Vagina (tissue), 2 donors: ENCODE measurements around the gene PARN.
A peak's percentile ranks its signal among the peaks of the same experiment; 100 is the strongest.

Experiments
- CTCF ChIP-seq, 3 experiments: fragments of 450-650 bp in 2 of 3; fragments of 200-600 bp in 1 of 3; sonication (generic) in 1 of 3; IDR thresholded peaks; one replicate each; pipeline ENCODE4 v1.5.1; 2017 to 2019; ENCODE audit warnings: antibody characterized with exemption in 3 of 3, mild to moderate bottlenecking in 2 of 3, moderate library complexity in 2 of 3
- POLR2A ChIP-seq, 2 donors: fragments of 450-650 bp; IDR thresholded peaks; one replicate each; pipeline ENCODE4 v1.6.1; 2017; ENCODE audit warnings: antibody characterized with exemption in 2 of 2, mild to moderate bottlenecking in 2 of 2, moderate library complexity in 2 of 2
- POLR2AphosphoS5 ChIP-seq, 2 donors: sonication (generic); formaldehyde crosslinking; IDR thresholded peaks; one replicate each; pipeline ENCODE4 v1.9.0; 2017; ENCODE audit warnings: antibody characterized with exemption in 2 of 2, mild to moderate bottlenecking in 2 of 2, low read depth in 1 of 2; ENCODE audit not compliant: insufficient read depth in 1 of 2

GRCh38 chr16:14640538-14640937 lies 10.5 kb upstream of the PARN start:
- no peak for TF ChIP-seq CTCF (IDR thresholded peaks at IDR 0.05)
- TF ChIP-seq POLR2A (IDR thresholded peaks at IDR 0.05), result no peak
- peak in 1 of 2 donors; percentile 35 for TF ChIP-seq POLR2AphosphoS5 (IDR thresholded peaks at IDR 0.05; ENCODE audit: insufficient read depth in 1 of 2, low read depth in 1 of 2)
